Neural progenitor cell (in vitro differentiated cells): ENCODE measurements around the gene TREX2.

Experiments used
- EZH2 ChIP-seq: fragments of 200-600 bp; sonication (generic); IDR thresholded peaks from 2 replicates; pipeline ENCODE4 v1.6.1; 2017; ENCODE audit warnings: antibody characterized with exemption, mild to moderate bottlenecking, moderate library complexity
- EZH2phosphoT487 ChIP-seq: fragments of 200-600 bp; sonication (generic); IDR thresholded peaks from 2 replicates; pipeline ENCODE4 v1.6.1; 2017; ENCODE audit warnings: antibody characterized with exemption
- TF ChIP-seq, protein P1 (sequence below): fragments of 200-600 bp; sonication (generic); IDR thresholded peaks from 2 replicates; pipeline ENCODE4 v1.5.1; 2017; ENCODE audit warnings: antibody characterized with exemption, mild to moderate bottlenecking

DNA sequence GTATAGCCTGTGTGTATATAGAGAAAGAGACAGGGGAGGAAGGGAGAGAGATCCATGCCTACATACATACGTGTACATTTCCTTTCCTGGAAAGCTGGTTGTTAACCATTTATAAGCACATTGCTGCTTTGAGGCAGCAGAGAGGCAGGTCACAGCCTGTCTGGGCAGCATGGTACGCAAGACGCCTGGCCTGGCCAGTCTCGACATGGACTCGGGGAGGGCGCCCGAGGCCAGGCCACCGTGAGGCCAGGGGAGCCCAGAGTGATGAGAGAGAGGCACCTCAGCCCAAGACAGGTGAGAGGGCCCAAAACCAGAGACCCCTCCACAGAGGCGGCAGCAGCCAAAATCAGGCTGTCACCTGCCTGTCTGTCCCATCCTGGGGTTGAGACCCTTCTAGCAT, 3.9 kb downstream of the TREX2 start:
- TF ChIP-seq, protein P1, sequence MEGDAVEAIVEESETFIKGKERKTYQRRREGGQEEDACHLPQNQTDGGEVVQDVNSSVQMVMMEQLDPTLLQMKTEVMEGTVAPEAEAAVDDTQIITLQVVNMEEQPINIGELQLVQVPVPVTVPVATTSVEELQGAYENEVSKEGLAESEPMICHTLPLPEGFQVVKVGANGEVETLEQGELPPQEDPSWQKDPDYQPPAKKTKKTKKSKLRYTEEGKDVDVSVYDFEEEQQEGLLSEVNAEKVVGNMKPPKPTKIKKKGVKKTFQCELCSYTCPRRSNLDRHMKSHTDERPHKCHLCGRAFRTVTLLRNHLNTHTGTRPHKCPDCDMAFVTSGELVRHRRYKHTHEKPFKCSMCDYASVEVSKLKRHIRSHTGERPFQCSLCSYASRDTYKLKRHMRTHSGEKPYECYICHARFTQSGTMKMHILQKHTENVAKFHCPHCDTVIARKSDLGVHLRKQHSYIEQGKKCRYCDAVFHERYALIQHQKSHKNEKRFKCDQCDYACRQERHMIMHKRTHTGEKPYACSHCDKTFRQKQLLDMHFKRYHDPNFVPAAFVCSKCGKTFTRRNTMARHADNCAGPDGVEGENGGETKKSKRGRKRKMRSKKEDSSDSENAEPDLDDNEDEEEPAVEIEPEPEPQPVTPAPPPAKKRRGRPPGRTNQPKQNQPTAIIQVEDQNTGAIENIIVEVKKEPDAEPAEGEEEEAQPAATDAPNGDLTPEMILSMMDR = no peak
- TF ChIP-seq EZH2phosphoT487 = no peak
- no peak for TF ChIP-seq EZH2
